GM23338 (cell line): Measurements from ENCODE around the gene TENT4A. TPM values are rescaled to one million over a fixed set of nuclear protein-coding genes. Genes with fewer than 3 reads are reported as not detected.

Experiments
- ATAC-seq: fragments of 200-7000 bp; cut with Tn5 transposase; 3 replicates; pipeline ENCODE4 v1.9.1; 2020
- DNase-seq: peaks from one replicate; pipeline ENCODE4 v3.0.0-alpha.2; 2015; ENCODE audit warnings: low spot score
- H2AFZ ChIP-seq: fragments of 200-600 bp; sonication (generic); 2 replicates; pipeline ENCODE4 v1.8.0; 2016; ENCODE audit warnings: antibody characterized with exemption, mild to moderate bottlenecking, moderate library complexity
- H3F3A ChIP-seq: fragments of 200-600 bp; sonication (generic); replicated peaks from 2 replicates; pipeline ENCODE4 v1.8.0; 2017; ENCODE audit warnings: antibody characterized with exemption, mixed run types, low read depth
- H3K27ac ChIP-seq: fragments of 200-600 bp; sonication (generic); 2 replicates; pipeline ENCODE4 v1.6.1; 2016; ENCODE audit warnings: low read depth
- H3K27me3 ChIP-seq: fragments of 200-600 bp; sonication (generic); 2 replicates; pipeline ENCODE4 v1.8.0; 2016; ENCODE audit warnings: mild to moderate bottlenecking, mixed run types, moderate library complexity; ENCODE audit not compliant: insufficient read depth
- H3K36me3 ChIP-seq: fragments of 200-600 bp; sonication (generic); 2 replicates; pipeline ENCODE4 v1.8.0; 2016; ENCODE audit warnings: mild to moderate bottlenecking; ENCODE audit not compliant: insufficient read depth
- H3K4me1 ChIP-seq: fragments of 200-600 bp; sonication (generic); 2 replicates; pipeline ENCODE4 v1.8.0; 2016; ENCODE audit warnings: mild to moderate bottlenecking, moderate library complexity; ENCODE audit not compliant: insufficient read depth
- H3K4me2 ChIP-seq: fragments of 200-600 bp; sonication (generic); 2 replicates; pipeline ENCODE4 v1.7.1; 2017; ENCODE audit warnings: mixed run types
- H3K4me3 ChIP-seq: fragments of 200-600 bp; sonication (generic); 2 replicates; pipeline ENCODE4 v1.6.1; 2016; ENCODE audit warnings: mixed run types
- H3K79me2 ChIP-seq: fragments of 200-600 bp; sonication (generic); replicated peaks from 2 replicates; pipeline ENCODE4 v1.8.0; 2017; ENCODE audit warnings: mild to moderate bottlenecking; ENCODE audit not compliant: insufficient read depth
- H3K9me2 ChIP-seq: fragments of 200-600 bp; sonication (generic); 2 replicates; pipeline ENCODE4 v1.8.0; 2017; ENCODE audit not compliant: insufficient read depth
- H4K20me1 ChIP-seq: fragments of 200-600 bp; sonication (generic); replicated peaks from 2 replicates; pipeline ENCODE4 v1.8.0; 2017; ENCODE audit warnings: mild to moderate bottlenecking; ENCODE audit not compliant: insufficient read depth
- H3K27ac Mint-ChIP-seq: 2 replicates; pipeline ENCODE4 v1.8.0; 2020; ENCODE audit warnings: inconsistent platforms, mild to moderate bottlenecking, moderate library complexity, mixed read lengths
- H3K27me3 Mint-ChIP-seq: 3 replicates; pipeline ENCODE4 v1.8.0; 2022; ENCODE audit warnings: low read depth, mild to moderate bottlenecking, moderate library complexity, mixed read lengths, inconsistent platforms; ENCODE audit not compliant: insufficient read depth, poor library complexity
- H3K36me3 Mint-ChIP-seq: 3 replicates; pipeline ENCODE4 v1.8.0; 2021; ENCODE audit warnings: low read depth, mild to moderate bottlenecking, inconsistent platforms, moderate library complexity, mixed read lengths
- H3K4me1 Mint-ChIP-seq: 3 replicates; pipeline ENCODE4 v1.8.0; 2020; ENCODE audit warnings: mild to moderate bottlenecking, inconsistent platforms, mixed read lengths
- H3K4me3 Mint-ChIP-seq: 3 replicates; pipeline ENCODE4 v1.8.0; 2021; ENCODE audit warnings: moderate library complexity, mild to moderate bottlenecking, inconsistent platforms, mixed read lengths
- H3K9me3 Mint-ChIP-seq: 3 replicates; pipeline ENCODE4 v1.8.0; 2020; ENCODE audit warnings: moderate library complexity, mild to moderate bottlenecking, inconsistent platforms, mixed read lengths
- CREB1 ChIP-seq: fragments of 250-450 bp; sonication (Bioruptor Pico); IDR thresholded peaks from 2 replicates; pipeline ENCODE4 v1.5.0; 2020; ENCODE audit warnings: low read depth, mild to moderate bottlenecking, moderate library complexity
- CTCF ChIP-seq, 2 experiments: fragments of 200-600 bp in 1 of 2; sonication (generic) in 1 of 2; conservative IDR thresholded peaks; 2 replicates each; pipeline versions ENCODE4 v1.5.1 to v1.6.1; 2016 to 2017; ENCODE audit warnings: antibody characterized with exemption in 2 of 2, low read depth in 2 of 2, mild to moderate bottlenecking in 2 of 2, moderate library complexity in 1 of 2
- EZH2 ChIP-seq: fragments of 200-600 bp; sonication (generic); IDR thresholded peaks from one replicate; pipeline ENCODE4 v1.8.0; 2017; ENCODE audit warnings: antibody characterized with exemption, mild to moderate bottlenecking, low read depth; ENCODE audit not compliant: unreplicated experiment
- EZH2phosphoT487 ChIP-seq: fragments of 200-600 bp; sonication (generic); IDR thresholded peaks from one replicate; pipeline ENCODE4 v1.8.1; 2018; ENCODE audit warnings: antibody characterized with exemption; ENCODE audit not compliant: unreplicated experiment
- JUNB ChIP-seq: IDR thresholded peaks from one replicate; pipeline ENCODE4 v1.6.1; 2016; ENCODE audit warnings: antibody characterized with exemption; ENCODE audit not compliant: unreplicated experiment
- NANOG ChIP-seq: IDR thresholded peaks from 2 replicates; pipeline ENCODE4 v1.6.1; 2016; ENCODE audit warnings: antibody characterized with exemption, borderline replicate concordance
- POLR2AphosphoS5 ChIP-seq: IDR thresholded peaks from 2 replicates; pipeline ENCODE4 v1.6.1; 2016; ENCODE audit warnings: antibody characterized with exemption, low read depth
- REST ChIP-seq: IDR thresholded peaks from one replicate; pipeline ENCODE4 v1.6.1; 2018; ENCODE audit warnings: antibody characterized with exemption; ENCODE audit not compliant: unreplicated experiment
- STAT1 ChIP-seq: IDR thresholded peaks from one replicate; pipeline ENCODE4 v1.6.1; 2016; ENCODE audit warnings: antibody characterized with exemption; ENCODE audit not compliant: unreplicated experiment
- ZNF114 ChIP-seq: fragments of 250-450 bp; sonication (Bioruptor Pico); IDR thresholded peaks from 2 replicates; pipeline ENCODE4 v1.5.0; 2020; ENCODE audit warnings: mild to moderate bottlenecking, moderate library complexity
- ZNF331 ChIP-seq: fragments of 250-450 bp; sonication (Bioruptor Pico); IDR thresholded peaks from 2 replicates; pipeline ENCODE4 v1.5.0; 2020; ENCODE audit warnings: low read depth, mild to moderate bottlenecking, moderate library complexity
- ZNF462 ChIP-seq: fragments of 250-450 bp; sonication (Bioruptor Pico); IDR thresholded peaks from 2 replicates; pipeline ENCODE4 v1.5.0; 2020; ENCODE audit warnings: mild to moderate bottlenecking, moderate library complexity
- polyA plus RNA-seq: library from polyadenylated mRNA; unstranded; fragments of >200 nt; fragmentation: Nextera tagmentation; extraction: Ambion mirVana; gene quantifications from 2 replicates; pipeline ENCODE4 v1.2.1, GENCODE V29; 2016
- total RNA-seq: library from RNA; depleted of rRNA; stranded (reverse); fragments of >200 nt; shearing (Covaris generic); gene quantifications from 2 replicates; pipeline ENCODE4 v1.2.3, GENCODE V29; 2014
- TF ChIP-seq, protein P1 (sequence below): IDR thresholded peaks from 2 replicates; pipeline ENCODE4 v1.6.1; 2016; ENCODE audit warnings: antibody characterized with exemption

The TENT4A gene
- total and polyA plus RNA-seq, 2 experiments from 2014 or later = 5.3 to 24.0 TPM

GRCh38 chr5:6757414-6757969 lies 44.3 kb downstream of the TENT4A start:
- Histone ChIP-seq H3K4me3 (no peak overlapping the region), H3F3A (no peaks in the 10 kb centered on the region), H2AFZ (no peak overlapping the region), H3K4me2 (no peak overlapping the region), H3K27ac (no peak overlapping the region), H3K36me3 (peaks cover 9% of the 10 kb centered on the region), H4K20me1 (peaks cover 4% of the 10 kb centered on the region), H3K27me3 (no peaks in the 10 kb centered on the region), H3K79me2 (no peaks in the 10 kb centered on the region), H3K4me1 (no peaks in the 10 kb centered on the region), H3K9me2 (no peaks in the 10 kb centered on the region)
- no peaks in the 10 kb centered on the region for H3K9me3 Mint-ChIP-seq
- TF ChIP-seq EZH2 = no peak
- no peak for TF ChIP-seq POLR2AphosphoS5
- no peak for TF ChIP-seq NANOG
- TF ChIP-seq JUNB = no peak
- TF ChIP-seq ZNF331 (CRISPR knock-in tag) = no peak
- no peak for TF ChIP-seq ZNF462
- TF ChIP-seq, protein P1, sequence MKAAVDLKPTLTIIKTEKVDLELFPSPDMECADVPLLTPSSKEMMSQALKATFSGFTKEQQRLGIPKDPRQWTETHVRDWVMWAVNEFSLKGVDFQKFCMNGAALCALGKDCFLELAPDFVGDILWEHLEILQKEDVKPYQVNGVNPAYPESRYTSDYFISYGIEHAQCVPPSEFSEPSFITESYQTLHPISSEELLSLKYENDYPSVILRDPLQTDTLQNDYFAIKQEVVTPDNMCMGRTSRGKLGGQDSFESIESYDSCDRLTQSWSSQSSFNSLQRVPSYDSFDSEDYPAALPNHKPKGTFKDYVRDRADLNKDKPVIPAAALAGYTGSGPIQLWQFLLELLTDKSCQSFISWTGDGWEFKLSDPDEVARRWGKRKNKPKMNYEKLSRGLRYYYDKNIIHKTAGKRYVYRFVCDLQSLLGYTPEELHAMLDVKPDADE = no peak
- TF ChIP-seq CTCF (conservative IDR thresholded peaks at IDR 0.05; ENCODE audit: low read depth in 2 of 2) = no peak
- no peak for TF ChIP-seq ZNF114 (CRISPR knock-in tag)
- TF ChIP-seq EZH2phosphoT487 = no peak
- TF ChIP-seq STAT1 = no peak
- no peak for TF ChIP-seq REST
- no peak for TF ChIP-seq CREB1 (CRISPR knock-in tag)
- H3K4me3 Mint-ChIP-seq = no peak overlapping the region
- ATAC-seq (no peak), DNase-seq (no peak)
- H3K27ac Mint-ChIP-seq = no peak overlapping the region
- peaks cover 46% of the 10 kb centered on the region for H3K36me3 Mint-ChIP-seq
- H3K4me1 Mint-ChIP-seq = no peaks in the 10 kb centered on the region
- peaks cover 14% of the 10 kb centered on the region for H3K27me3 Mint-ChIP-seq
